HG02943 (cell line): ENCODE measurements around the gene INTS1.
"Not testable (repeated sequence)": the region's sequence is repeated elsewhere in the genome, so short reads cannot be mapped to it uniquely, and the experiment has no call there.

ENCODE experiments used
- ATAC-seq: cut with Tn5 transposase; IDR thresholded peaks from one replicate; pipeline ENCODE4 v1.9.1; 2021; ENCODE audit warnings: mild to moderate bottlenecking, low read depth, moderate library complexity; ENCODE audit not compliant: unreplicated experiment

Gene INTS1

GRCh38 chr7:1449501-1449900 lies 54.7 kb downstream of the INTS1 start:
- no peak for ATAC-seq

DNA sequence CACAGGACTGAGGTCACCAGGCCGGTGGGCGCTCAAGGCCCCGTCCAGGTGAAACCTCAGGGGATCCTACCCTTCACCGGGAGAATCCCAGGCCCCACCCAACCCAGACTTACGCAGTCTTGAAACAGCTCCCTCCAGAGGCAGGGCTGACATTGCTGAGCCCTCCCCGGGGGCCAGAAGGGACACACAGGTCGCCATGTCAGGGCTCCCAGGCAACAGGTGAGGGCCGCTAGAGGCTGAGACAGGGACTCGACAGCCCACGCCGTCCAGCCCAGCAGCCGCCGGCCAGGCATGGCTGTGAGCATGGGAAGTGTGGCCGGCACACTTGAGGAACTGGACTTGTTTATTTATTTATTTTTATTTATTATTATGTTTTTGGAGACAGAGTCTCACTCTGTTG lies 55.2 kb downstream of the INTS1 start:
- no peak for ATAC-seq

DNA sequence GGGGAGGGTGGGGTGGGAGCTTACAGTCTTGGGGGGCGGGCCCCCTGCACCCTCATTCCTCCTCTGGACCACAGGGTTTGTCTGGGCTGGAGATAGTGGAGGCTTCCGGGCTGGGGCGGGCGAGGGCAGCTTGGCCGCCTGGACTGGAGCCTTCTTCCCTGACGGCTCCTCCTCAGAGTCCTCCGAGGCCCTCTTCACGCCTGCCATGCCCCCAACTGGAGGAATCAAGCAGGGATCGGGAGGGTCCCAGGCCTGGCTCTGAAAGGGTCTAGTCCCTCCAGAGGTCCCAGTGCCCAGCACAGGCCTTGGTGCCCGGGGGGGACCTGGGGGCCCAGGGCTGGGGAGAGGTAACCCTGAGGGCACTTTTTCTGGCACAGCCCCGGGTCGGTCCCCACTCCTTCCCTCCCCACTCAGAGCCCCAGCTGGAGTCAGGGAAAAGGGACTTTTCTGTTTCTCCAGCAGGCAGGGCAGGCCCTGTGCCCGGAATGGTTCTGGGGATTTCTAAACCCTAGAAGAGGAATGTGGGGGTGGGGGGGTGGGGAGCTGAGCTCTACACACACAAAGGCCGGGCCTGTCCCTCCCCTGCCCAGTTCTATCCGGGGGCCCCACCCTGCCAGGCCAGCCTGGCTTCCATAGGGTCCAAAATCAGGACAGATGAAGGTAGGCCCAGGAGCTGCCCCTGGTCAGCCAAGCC lies 56.5 kb downstream of the INTS1 start:
- no peak for ATAC-seq

DNA sequence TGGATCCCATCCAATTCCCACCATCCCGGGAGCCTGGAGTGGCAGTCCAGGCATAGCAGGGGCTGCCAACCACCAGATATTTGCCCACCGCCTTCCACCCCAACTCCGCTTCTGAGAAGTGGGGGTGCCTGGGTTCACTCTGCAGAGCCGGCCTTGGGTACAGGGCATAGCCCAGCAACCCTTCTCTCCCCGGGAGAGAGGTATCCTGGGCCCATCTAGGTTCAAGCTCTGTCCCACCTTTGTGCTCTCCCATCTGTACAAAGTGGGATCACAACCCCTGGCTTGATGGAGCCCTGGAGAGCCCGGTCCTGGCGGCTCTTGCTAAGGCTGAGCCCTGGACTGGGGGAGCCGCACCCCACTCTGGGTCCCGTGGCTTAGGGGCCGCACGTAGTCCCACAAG lies 57.1 kb downstream of the INTS1 start:
- ATAC-seq, result no peak

GRCh38 chr7:1446620-1447032 lies 57.6 kb downstream of the INTS1 start:
- no peak for ATAC-seq

DNA sequence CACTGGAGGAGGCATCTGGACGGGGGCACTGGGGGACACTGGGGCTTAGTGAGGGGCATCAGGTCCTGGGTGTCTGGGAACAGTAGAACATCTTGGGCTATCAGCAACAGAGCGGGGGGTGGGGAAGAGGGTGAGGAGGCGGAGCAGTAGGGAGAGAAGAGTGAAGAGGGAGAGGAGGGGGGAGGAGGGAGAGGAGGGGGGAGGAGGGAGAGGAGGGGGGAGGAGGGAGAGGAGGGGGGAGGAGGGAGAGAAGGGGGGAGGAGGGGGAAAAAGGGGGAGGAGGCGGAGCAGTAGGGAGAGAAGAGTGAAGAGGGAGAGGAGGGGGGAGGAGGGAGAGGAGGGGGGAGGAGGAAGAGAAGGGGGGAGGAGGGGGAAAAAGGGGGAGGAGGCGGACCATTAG lies 58.2 kb downstream of the INTS1 start:
- not testable (repeated sequence) for ATAC-seq

DNA sequence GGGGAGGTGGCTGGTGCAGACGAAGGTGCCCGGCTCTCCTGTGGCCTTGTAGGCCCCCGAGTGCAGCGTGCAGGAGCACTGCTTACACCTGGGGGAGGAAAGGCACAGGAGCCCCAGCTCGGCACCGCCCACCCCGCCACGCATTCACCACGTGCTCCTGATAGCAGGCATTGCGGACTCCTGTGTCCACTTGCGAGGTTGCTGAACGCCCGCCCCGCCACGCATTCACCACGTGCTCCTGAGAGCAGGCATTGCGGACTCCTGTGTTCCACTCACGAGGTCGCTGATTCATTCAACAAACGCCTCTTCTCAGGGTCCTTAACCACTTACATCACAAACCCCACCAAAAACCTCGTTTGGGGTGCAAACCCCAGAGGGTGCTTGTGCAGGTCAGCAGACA lies 58.8 kb downstream of the INTS1 start:
- no peak for ATAC-seq

GRCh38 chr7:1444925-1445322 lies 59.3 kb downstream of the INTS1 start:
- ATAC-seq, result no peak

DNA sequence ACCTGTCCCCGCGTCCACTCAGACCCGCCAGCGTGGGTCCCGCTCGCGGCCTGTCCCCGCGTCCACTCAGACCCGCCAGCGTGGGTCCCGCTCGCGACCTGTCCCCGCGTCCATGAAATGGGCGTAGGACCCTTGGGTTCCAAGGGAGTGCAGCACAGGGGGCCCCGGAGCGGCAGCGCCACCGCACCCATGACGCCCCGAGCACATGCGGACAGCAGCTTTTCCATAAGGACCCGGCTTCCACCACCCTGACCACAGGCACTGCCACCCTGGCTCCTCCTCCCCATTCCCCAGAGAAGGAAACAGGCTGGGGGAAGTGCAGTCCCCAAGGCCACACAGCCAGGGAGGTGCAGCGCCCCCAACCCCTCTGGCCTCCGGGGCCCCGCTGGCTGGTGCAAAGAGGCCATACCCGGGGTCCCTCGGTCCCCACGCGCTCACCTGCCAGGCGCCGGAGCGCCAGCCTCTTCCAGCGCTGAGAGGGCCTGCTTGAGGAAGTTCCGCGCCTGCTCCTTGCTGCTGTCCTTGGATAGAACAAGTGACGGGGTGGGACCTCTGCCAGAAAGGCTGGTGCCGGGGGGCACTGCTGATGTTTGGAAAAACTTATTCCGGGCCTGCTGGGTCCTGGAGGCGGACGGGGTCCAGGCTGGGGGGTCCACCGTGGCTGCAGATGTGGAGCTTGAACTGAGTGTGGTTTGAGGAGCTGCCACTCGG lies 59.8 kb downstream of the INTS1 start:
- ATAC-seq, result no peak

DNA sequence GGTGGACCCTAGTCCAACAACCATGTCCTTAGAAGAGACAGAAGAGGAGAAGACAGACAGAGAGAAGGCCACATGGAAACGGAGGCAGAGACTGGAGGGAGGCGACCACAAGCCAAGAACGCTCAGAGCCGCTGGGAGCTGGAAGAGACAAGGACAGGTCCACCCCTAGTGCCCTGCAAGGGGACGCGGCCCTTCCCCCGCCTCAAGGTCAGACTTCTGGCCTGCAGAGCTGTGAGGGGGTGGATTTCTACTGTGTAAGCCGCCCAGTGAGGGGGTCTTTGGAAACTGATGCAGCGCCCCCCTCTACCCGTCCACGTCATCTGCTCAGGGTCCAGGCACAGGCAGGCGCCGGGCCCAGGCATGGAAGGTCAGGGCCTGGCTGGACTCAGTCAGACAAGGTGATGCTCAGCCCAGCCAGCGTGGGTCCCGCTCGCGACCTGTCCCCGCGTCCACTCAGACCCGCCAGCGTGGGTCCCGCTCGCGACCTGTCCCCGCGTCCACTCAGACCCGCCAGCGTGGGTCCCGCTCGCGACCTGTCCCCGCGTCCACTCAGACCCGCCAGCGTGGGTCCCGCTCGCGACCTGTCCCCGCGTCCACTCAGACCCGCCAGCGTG lies 60.5 kb downstream of the INTS1 start:
- not testable (repeated sequence) for ATAC-seq

GRCh38 chr7:1442355-1443124 lies 61.6 kb downstream of the INTS1 start:
- no peak for ATAC-seq

DNA sequence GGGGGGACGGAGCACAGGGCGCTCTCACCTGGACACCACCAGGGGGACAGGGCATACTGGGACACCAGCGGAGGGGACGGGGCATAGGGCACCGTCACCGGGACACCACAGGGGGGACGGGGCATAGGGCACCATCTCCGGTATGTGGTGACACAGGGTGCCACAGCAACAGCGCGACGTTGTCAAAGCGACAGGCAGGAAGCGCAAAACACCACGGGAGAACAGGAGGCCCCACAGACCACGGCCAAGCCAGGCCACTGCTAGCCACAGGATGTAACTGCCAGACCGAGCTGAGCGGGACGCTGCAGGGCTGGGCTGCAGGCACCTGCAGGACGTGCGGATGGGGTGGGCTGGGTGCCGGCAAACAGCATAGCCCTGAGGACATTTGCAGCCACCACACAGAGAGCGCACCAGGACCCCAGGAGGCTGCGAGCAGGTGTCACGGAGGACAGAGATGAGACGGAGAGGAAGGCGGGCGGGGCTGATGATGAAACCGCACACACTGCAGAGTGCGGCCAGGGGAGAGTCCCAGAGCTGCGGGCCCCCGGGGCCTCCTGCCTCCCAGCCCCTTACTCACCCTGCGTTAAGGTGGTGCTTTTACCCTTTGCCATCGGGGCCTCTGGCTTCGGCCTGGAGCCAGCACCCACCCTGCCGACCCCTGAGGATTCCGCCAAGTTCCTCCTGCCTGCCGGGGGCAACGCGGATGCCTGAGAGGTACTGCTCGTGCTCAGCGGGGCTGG lies 62.4 kb downstream of the INTS1 start:
- ATAC-seq, result no peak

DNA sequence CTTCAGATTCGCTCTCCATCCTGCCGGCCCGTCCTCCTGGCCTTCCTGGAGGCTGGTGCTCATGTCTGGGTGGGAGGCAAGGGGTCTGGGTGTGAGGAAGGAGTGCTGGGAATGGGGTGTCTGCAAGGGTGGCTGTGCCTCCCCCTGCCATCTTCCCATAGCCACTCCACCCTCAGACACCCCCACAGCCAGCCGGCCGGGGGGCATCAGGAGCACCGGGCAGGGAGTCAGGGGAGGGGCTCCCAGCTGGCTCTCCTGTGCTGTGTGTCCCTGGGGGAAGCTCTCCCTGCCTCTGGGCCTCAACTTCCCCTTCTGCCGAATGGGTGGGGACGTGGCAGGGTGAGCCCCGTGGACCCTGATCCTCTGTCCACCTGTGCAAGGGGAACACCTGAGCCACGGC lies 63.6 kb downstream of the INTS1 start:
- no peak for ATAC-seq

- no peak for ATAC-seq
Measured at GRCh38 chr7:1439373-1440363, 64.5 kb downstream of the INTS1 start.

GRCh38 chr7:1438821-1439220 lies 65.4 kb downstream of the INTS1 start:
- no peak for ATAC-seq

- no peak for ATAC-seq
Measured at GRCh38 chr7:1438208-1438607, 66.0 kb downstream of the INTS1 start.

GRCh38 chr7:1437155-1437880 lies 66.9 kb downstream of the INTS1 start:
- no peak for ATAC-seq

DNA sequence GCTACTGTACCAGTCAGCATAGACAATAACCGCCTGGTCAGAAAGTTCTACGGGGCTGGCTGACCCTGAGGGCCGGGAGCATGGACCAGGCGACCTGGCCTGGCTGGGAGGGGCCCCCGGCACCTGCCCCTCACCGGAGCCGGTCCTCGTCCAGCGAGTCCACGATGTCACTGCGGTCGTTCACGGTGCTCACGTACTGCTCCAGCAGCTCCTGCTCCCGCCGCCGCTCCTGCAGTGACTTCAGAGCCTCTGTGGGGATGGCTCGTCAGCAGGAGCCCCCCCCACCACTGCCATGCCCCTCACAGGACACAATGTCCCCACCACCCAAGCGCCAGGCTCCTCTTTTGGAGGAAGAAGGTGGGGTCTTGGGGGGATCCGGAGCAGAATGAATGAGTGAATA lies 67.6 kb downstream of the INTS1 start:
- ATAC-seq, result no peak
